Non-pigmented ciliary epithelial cell (primary cell): ENCODE data around the gene UBXN6.

Experiments
- DNase-seq: peaks from one replicate; pipeline ENCODE4 v3.0.0-alpha.2; 2010; ENCODE audit warnings: low read depth

UBXN6 gene

DNA sequence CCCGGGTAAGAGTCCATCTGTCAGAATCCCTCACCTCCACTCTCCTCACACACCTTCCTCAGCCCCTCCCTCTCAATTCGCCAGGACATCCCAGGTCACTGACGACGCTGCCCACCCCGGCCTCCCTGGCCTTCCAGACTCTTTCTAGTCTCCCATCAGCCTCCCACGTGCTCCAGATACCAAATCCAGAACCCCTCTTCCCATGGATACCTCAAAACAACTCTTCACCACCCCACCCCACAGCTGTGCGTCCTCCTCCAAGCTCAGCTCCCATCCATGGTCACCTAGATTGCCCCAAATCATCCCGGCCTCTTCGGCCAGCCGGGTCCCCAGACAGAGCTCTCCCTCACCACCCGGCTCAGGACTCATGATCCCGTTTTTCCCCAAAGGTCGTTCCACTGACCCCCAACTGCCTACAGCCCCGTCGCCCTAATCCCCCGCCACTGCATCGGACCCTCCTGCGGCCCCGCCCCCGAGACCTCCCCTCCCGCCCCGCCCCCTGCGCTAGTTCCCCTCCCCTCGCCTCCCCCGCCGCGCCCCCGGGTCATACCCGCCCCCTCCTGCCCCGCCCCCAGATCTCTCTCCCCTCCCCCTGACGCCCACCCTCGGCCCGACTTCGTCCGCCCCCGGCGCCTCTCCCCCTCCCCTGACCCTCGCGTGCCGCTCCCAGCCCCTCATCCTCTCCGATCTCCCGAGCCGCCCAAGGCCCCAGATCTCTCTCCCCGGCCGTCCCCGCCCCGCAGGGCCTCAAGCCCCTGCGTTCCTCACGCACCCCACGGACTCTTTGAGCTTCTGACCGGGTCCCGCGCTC, 546 bp downstream of the UBXN6 start:
- DNase-seq: no peak

DNA sequence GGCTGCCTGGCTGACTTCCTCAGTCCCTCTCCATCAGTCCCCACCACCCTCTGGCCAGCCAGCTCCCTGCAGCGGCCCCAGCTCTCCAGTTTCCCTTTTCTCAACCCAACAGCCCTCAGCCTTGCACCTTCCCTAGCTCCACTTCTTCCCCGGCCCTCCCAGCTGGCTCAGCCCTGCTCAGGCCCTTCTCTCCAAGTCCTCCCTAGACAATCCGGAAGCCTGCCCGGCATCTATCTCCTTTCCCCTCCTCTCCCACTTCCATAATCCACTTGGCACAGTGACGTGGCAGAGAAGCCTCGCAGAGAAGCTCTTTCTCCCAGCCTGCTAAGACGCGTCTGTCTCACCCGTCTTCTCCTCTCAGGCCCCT, 1.1 kb downstream of the UBXN6 start:
- no peak for DNase-seq

DNA sequence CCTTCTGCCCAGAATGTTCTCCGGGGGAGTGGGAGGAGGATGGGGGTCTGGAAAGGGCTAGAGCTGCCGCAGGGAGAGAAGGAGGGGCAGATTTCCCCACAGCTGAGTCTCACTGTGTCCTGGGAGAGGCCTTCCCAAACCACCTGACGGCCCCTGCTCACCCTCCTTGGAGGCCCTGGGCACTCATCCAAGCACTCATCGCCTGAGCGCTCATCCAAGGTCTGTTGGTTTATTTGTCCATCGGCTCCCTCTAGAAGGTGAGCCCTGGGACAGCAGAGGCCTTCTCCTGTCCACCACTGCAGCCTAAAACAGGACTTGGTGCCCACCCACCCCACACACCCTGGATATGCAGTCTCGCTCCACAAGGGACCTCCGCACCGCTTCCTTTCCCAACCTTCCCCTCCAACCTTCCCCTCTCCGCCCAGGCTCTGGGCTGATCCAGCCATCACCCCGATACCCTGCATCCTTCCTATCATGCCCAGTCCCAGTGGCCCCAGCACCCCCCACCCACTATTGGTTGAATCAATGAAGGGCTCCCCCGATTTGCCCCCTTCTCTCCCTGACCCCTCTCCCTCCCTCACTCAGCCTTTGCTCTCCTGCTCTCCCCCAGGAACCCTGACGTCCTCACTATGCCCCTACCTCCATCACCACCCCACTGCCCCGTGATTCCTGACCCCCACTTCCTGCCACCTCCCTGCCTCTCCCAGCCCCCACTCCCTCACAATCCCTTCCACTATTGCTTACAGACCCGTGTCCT, 1.7 kb downstream of the UBXN6 start:
- DNase-seq: no peak

DNA sequence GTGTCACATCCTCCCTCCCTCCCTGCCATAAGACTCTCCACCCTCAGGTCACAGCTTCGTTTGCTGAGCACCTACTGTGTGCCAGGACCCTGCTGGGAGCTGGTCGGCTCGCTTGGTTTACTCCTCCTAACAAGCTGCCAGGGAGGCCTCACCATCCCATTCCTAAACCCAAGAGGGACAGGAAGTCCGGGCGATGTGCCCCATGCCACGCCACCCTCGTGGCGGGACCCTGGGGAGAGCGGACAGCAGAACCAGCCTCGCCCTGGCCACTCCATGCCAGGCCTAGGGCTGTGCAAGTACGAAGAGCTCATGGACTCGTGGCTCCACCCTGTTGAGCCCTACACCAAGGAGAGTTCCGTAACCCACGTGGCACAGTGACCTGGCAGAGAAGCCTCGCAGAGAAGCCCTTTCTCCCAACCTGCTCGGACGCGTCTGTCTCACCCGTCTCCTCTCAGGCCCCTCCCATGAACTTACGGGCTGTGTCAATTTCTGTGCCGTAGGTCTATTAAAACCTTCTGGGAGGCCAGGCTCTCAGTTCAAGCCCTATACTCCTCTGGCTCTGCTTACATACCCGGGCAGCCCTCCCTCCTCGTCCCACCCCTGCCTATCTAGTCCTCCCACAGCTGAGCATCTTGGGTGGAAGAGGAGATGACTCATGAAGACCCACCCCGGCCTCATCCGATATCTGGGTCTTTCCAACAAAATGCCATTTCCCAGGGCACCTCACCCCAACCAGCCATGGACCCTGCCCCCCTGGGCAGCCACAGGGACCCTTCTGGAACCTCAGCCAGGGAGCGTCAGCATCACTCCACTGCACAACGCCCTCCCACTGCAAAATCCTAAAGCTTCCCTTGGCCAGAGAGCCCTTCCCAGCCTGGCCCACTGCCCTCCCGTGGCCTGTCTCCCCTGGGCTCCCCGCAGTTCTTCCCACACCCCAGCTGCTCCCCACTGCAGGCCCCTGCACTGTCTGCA, 2.6 kb downstream of the UBXN6 start:
- no peak for DNase-seq

DNA sequence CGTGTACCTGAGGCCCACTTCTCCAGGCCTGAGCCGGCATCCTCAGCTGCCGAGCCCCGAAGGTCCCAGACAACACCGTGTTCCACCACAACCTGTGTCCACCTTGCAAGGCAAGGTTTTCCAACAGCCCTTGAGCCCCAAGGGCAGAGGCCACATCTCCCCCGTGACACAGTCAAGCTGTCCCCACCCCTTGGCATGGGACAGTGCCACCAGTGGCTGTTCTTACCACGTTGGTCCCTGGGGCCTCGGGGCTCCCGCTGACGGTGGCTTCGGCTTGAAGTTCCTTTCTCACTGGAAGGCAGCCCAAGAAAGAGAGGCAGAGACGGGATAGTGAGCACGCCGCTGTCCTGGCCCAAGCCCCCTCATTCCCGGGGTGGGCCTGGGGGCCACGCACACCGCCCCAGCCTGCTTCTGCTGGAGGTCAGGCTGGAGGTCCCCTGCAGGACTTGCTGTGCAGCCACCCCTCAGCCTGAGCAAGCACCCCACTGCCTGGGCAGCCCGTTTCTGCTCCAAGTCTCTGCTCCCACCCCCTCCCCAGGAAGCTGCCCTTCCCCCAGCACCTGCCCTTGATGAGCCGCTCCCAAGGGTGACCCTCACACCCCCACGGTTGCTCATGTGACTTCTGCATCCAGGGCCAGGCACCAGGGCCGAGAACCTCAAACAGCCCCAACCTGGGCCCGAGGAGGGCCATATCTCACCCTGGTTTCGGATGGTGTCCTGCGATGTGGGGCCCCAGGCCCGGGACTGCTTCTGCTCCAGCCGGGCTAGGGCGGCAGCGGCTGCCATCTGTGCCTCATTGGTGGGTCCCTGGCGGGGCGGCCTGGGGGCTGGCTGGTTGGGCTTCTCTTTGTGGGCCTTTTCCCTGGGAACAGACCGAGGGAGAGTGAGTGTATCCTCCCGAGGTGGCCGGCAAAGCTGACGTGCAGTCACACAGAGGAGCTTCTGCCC, 4.1 kb downstream of the UBXN6 start:
- no peak for DNase-seq

DNA sequence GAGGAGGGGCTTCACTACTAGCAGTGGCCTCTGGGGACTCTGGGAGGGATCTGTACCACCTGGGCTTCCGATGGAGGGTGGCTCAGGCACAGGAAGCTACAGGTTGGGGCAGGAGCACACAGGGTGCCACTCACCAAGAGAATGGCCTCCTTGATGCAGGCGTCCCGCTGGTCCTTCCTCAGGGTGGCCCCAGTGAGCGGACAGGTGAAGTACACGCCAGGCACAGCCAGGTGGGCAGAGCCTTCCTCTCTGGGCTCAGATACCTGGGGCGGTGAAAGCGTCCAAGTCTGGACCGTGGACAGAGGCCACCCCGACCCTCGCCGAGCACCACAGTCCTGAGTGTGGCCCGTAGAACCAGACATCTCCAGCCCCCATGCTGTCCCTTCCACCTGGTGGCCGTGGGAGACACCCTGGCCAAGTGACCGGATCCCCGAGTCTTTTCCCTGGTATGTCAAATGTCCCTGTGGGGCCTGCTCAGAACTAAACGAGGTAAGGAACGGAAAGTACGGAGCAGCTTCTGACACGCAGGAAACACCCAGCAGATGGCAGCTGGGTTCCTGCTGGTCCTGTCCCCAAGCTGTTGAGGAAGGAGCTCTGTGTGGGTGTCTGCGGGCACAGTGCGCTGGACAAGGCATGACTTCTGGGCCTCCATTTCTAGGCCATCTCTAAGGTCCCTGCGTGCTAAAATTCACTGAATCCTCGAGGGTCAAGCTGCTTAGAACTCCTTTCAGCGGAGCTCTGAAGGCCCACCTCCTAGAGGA, 5.2 kb downstream of the UBXN6 start:
- no peak for DNase-seq

DNA sequence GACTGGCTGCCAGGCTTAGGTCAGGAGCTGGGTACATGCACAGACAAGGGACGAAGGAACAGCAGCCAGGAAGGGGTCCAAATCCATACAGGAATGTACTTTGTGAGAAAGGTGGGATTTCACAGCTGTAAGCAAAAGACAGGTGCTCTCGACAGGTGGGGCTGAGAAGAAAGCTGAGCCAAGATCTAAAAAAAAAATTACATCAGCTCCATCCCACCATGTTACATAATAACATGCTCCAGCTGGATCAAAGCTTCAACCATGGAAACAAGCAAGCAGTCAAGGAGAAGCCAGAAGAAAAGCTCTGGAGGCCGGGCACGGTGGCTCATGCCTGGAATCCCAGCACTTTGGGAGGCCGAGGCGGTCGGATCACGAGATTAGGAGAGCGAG, 8.0 kb downstream of the UBXN6 start:
- DNase-seq: no peak

DNA sequence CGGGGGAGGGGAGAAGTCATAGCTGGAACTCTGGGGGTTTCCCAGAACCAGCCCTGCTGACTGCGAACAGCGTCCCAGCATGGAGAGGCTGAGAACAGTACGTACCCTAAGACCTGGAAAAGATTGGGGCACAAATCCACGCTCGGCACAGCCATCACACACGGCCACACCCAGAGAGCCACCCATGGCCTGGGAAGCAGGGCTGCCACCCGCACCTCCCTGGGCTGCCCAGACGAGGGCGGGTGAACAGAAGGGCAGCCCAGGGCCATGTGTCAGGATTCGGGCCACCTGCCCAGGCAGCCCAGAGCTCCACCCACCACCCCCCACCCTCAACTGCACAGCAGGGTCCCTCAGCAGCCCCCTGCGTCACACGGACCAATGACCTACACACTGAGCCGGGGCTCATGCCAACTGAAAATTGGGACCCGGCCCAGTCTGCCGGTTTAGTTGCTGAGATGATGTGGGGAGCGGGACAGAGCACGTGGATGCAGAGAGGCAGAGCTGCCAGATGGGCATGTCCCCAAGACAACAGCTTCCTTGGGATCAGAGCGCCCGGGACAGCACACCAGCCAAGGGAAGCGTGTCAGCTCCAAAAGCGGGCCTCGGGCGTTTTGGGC, 8.5 kb downstream of the UBXN6 start:
- no peak for DNase-seq

DNA sequence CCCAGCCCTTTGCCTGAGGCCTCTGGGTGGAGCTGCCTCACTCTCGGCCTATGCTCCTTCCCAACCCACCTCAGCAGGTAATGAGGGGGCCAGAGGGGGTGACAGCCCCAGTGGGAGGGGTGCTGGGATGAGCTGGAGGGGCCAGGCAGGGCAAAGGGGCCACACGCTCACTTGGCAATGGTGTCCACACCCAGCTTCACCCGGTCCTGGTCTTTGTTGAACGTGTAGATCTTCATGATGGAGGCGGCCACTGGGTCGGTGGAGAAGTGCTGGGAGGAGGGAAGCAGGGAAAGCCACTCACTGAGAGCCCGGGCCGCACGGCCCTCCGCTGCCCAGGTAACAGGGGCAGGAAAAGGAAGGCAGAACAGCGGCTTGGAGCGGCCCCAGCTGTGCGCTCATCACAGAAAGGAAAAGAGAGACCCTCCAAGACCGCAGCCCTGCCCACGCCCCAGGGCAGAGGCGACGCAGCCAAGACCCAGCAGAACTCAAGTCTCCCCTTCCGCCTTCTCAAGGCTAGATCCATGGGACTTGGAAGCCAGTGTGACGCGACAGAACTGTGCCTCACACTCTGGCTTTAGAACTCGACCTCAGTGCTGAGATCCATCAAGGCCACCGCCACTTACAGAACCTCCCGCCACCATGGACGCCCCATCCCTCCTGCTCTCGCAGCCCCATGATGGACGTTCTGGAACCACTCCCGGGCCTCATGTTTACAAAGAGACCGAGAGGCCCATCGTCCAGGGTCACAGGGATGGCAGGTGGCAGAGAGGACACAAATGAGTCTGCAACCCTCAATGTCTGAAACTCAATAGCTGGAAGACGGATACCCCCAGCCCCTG, 9.2 kb downstream of the UBXN6 start:
- no peak for DNase-seq

DNA sequence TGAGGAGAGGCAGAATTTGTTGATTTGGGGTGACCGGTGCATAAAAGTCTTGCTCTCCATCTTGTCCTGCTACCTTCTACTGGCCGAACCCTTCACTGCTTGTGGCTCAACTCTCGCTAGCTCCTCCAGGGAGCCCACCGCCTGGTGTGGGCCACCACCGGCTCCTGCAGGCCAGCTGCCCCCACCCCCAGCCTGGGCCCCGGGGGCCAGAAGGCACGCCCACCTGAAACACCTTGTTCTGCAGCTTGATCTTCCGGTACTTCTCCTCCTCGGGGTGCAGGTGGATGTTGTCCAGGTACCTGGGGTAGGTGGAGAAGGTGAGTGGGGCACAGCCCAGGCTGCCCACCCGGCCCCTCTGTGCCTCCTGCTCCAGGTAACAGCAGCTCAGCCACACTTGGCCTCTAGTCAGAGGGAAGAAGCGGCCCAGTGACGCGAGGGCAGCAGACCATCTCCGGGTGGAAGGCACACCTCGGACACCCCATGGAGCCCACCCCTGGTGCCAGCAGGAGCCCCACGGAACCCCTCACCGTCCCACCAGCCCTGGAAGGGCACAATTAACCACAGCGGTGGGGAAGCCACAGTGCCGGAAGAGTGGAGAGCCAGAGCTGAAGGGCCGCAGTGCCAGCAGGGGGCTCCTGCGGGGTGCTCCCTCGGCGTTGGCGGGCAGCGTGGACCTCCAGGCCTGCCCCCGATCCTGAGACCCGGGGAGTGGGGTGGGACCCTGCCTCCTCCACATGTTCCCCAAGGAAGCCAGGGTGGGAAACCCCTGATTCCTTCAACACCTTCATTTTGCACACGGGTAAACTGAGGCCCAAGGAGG, 10.1 kb downstream of the UBXN6 start:
- DNase-seq: no peak

DNA sequence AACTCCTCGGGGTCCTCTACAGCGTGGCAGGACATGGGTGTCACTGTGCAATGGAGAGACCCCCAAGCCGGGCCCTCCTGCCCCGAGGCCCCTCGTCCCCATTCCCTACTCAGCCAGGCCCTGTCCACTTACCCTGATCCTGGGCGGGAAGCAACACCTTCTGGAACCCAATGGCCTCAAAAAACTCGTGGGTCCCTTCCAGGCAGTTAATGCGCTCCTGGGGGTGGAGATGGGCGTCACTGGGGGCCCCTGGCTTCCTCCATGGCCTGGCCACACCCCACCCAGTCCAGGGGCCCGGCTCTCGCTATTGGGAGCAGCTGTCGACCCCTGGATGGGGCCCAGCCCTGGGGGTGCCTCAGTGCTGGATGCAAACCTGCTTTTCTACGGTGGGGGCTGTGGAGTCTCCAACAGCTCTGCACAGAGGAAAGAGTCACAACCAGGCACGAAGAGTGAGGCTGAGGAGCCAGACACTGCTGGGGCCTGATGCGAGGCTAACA, 10.8 kb downstream of the UBXN6 start:
- DNase-seq: no peak

DNA sequence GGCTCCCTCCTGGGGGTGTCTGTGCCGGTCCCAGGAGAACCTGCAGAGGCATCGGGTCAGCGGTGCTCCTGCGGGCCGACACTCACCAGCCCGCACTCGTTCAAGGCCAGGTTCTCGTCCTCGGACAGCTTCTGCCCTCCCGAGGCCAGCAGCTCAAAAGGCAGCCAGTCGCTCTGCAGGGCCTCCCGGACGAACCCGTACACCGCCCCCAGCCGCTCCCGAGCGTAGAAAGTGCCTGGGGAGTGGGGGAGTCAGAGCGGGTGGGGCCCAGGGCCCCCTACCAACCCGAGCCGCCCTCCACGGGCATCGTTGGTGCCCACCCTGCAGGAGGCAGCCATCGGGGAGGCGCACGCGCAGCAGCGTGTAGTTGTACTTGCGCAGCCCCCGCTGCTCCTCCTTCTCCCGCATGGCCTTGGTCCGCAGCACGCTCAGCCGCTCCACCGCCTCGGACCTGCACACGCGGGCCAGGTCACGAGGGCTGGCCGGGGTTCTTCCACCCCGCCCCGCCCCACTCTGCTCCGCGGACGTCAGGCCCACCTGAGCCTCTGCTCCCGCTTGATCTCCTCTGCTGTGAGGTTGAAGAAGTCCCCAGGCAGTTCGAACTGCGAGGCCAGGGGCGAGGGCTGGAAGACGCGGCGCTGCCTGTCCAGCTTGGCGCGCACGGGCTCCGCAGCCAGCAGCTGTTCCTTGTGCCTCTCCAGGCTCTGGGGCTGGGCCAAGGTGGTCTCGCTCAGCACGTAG, 11.5 kb downstream of the UBXN6 start:
- no peak for DNase-seq

DNA sequence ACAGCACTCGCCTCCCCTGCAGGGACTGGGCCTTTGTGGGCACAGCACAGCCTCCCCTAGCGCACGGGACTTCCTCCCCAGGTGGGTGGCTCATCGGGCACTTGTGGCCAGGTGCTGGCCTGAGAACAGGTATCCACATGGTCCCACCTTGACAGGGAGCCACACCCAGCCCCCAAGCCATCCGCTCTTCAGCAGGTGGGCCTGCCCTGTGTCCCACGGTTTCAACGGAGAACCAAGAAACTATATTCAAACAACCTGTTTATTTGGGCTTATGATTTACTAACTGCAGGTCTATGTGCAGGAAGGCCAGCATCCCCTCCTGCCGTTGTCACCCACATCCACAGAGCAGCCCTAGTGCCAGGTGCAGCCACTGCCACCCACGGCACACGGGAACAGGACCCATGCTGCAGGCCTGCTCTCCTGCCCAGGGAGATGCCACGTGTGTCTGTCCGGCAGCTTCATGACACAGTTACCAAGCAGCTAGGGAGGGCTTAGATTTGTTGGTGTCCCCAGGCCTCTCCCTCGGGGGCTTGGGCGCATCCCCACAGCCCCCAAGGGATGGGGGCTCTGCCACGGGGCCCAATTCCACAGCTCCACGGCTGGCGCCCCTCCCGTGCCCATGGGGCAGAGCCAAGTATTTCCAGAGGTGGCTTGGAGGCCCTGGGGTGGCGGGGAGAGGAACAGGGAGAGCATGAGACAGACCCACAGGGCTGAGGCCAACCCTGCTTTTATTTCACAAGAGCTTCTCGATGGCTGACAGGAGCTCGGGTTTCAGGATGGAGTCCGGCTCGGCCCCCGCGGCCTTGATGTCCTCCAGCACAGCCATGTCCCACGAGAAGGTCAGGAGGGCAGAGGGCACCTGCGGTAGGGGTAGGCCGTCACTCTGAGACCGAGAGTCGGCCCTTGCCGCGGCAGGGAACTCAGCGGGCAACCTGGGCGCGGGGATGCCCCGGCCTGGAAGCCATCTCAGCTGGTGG, 12.5 kb downstream of the UBXN6 start:
- no peak for DNase-seq

DNA sequence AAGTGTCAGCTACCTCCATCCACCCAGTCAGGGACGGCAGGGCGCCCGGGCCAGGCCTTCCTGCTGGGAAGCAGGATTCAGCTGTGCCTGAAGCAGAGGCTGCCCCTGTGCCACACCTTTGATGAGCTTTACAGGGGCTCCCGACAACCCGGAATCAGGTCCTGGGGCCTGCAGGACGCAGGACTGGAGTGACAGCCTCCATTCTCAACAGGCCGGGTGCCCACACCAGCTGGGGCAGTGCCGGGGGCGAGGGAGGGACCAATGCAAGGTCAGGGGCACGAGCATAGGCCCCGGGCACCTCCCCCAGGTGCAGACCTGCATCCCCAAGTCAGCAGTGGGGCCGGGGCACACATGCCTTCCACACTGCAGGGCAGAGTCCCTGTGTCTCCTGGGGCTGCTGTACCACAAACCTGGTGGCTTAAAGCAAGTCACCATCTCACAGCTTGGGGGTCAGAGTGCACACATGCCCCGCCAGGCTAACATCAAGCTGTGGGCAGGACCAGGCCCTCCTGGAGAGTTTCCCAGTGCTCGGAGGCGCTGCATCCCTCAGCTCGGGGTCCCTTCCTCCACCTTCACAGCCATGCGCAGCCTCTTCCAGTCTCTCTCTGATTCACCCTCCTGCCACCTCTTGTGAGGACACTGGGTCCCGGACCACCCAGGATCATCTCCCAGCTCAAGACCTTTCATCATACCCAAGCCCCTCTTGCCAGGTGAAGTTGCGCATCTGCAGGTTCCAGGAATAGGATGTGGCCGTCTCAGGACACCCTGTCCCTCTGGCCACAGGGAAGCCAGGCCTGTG, 13.4 kb downstream of the UBXN6 start:
- DNase-seq: no peak

DNA sequence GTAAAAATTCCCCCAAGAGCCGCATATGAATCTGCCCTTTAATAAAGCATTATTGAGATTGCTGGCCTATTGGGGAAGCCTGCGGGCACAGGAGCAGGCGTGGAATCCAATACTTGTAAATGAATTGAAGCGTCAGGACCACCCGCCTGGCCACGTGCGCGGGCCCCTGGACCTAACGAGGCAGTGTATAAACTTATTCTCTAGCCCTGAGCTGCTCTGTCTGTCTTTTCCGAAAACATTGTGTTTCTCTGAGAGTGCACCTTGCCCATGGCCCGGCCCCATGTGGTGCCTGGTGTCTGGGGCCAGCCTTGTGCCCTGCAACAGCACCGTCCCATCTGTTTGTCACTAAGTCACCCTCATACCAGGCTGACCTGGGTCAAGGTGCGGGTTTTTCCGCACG, 14.4 kb downstream of the UBXN6 start:
- DNase-seq: no peak

DNA sequence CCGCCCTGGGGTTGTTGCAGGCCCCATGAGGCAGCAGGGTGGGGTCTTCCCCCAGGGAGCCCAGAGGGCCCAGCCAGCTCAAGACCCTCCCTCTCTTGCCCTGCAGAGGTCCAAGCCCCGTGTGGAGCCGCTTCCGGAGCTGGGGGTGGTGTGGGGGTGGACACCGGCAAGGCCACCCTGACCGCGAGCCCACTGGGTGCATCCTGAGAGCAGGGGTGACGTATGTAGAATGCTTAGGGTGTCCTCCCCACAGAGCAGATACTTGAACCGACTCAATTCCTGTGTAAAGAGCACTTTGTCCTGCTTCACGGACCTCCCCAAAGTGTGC, 14.8 kb downstream of the UBXN6 start:
- DNase-seq: no peak
